T47D (cell line): Measurements from ENCODE around the gene GRAP.
"Not testable (repeated sequence)": the region's sequence is repeated elsewhere in the genome, so short reads cannot be mapped to it uniquely, and the experiment has no call there.

Experiments
- DNase-seq, 2 experiments: peaks; one replicate each; pipeline versions ENCODE4 v3.0.0 to v3.0.0-alpha.2; 2011 to 2012; ENCODE audit warnings: low read depth in 1 of 2, low spot score in 1 of 2
- in situ Hi-C: cut with HindIII; loops from 2 replicates; pipeline ENCODE4 v1.10.0; 2016; ENCODE audit warnings: low sequenced_read_pairs, low pct_unique_long_range_greater_than_20kb

The GRAP gene

GRCh38 chr17:19046782-19047375, at the start of gene GRAP:
Gene GRAP, minus strand, starts transcription at chr17:19046957. Its CDS starts 31 bp downstream, at chr17:19046926.
- DNase-seq, in situ Hi-C loops: not testable (repeated sequence)

GRCh38 chr17:19093684-19094438, 47.1 kb upstream of the GRAP start:
- in situ Hi-C loops, DNase-seq: not testable (repeated sequence)

- DNase-seq, in situ Hi-C loops: not testable (repeated sequence)
Measured at GRCh38 chr17:19092737-19093683, 46.3 kb upstream of the GRAP start.

- DNase-seq, in situ Hi-C loops: not testable (repeated sequence)
Measured at GRCh38 chr17:19090058-19090772, 43.5 kb upstream of the GRAP start.

- DNase-seq, in situ Hi-C loops: not testable (repeated sequence)
Measured at GRCh38 chr17:19088804-19089685, 42.3 kb upstream of the GRAP start.

GRCh38 chr17:19077386-19077785, 30.6 kb upstream of the GRAP start:
- DNase-seq, in situ Hi-C loops: not testable (repeated sequence)

GRCh38 chr17:19076398-19077192, 29.8 kb upstream of the GRAP start:
- in situ Hi-C loops, DNase-seq: not testable (repeated sequence)

- in situ Hi-C loops, DNase-seq: not testable (repeated sequence)
Measured at GRCh38 chr17:19070318-19071168, 23.8 kb upstream of the GRAP start.

- in situ Hi-C loops: not testable (repeated sequence)
- peak in 1 of 2 experiments; percentile 8 for DNase-seq
Measured at GRCh38 chr17:19064378-19064777, 17.6 kb upstream of the GRAP start.

GRCh38 chr17:19063326-19063956, 16.7 kb upstream of the GRAP start:
- DNase-seq, in situ Hi-C loops: not testable (repeated sequence)

- DNase-seq, in situ Hi-C loops: not testable (repeated sequence)
Measured at GRCh38 chr17:19062718-19063325, 16.1 kb upstream of the GRAP start.

GRCh38 chr17:19062009-19062717, 15.4 kb upstream of the GRAP start:
- not testable (repeated sequence) for DNase-seq

GRCh38 chr17:19055447-19055846, 8.7 kb upstream of the GRAP start:
- DNase-seq, in situ Hi-C loops: not testable (repeated sequence)

More at GRCh38 chr17:19062009-19062717, 15.4 kb upstream of the GRAP start:
- in situ Hi-C loops: not testable (repeated sequence)

- in situ Hi-C loops: not testable (repeated sequence)
Measured at GRCh38 chr17:19048826-19049225, 2.1 kb upstream of the GRAP start.

More at GRCh38 chr17:19048826-19049225, 2.1 kb upstream of the GRAP start:
- not testable (repeated sequence) for DNase-seq
